SU-DHL-6 (cell line): ENCODE results near the gene PTPN1.

ENCODE experiments used
- EZH2phosphoT487 ChIP-seq: fragments of 200-600 bp; sonication (generic), shearing (Covaris generic); conservative IDR thresholded peaks from 2 replicates; pipeline ENCODE4 v1.6.1; 2018; ENCODE audit warnings: mild to moderate bottlenecking, antibody characterized with exemption, low read length, moderate library complexity, mixed read lengths
- TF ChIP-seq, protein P1 (sequence below): fragments of 200-600 bp; sonication (generic); IDR thresholded peaks from one replicate; pipeline ENCODE4 v1.5.1; 2017; ENCODE audit warnings: antibody characterized with exemption, mild to moderate bottlenecking, low read length, moderate library complexity; ENCODE audit not compliant: insufficient read depth, poor library complexity, severe bottlenecking

DNA sequence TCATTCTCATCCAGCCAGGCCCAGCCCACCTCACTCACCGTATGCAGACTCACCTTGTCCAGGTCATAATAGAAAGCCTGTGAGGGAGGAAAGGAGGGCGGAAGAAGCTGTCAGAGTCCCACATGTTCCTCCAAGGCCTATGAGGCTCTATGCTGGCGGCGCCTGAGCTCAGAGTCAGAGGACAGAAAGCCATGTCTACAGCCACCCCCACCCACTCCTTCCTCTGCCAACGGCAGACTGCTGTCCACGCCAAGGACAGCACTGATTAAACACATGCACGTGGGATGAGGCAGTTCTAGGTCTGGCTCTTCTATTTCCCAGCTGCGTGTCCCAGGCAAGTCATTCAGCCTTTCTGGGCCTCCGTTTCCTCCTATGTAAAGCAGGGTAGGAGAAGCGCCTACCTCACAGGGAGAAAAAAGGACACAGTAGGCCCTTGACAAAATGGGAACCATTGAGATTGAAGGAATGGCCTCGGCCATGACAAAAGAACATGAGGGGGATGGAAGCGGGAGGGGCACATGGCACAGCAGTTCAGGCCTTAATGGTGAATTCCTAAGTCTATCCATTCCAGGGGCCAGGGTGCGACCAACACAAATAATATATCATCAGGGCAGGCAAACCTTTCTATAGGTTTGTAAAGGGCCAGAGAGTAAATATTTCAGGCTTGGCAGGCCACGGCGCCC is 101.1 kb downstream of the PTPN1 start:
- TF ChIP-seq, protein P1, sequence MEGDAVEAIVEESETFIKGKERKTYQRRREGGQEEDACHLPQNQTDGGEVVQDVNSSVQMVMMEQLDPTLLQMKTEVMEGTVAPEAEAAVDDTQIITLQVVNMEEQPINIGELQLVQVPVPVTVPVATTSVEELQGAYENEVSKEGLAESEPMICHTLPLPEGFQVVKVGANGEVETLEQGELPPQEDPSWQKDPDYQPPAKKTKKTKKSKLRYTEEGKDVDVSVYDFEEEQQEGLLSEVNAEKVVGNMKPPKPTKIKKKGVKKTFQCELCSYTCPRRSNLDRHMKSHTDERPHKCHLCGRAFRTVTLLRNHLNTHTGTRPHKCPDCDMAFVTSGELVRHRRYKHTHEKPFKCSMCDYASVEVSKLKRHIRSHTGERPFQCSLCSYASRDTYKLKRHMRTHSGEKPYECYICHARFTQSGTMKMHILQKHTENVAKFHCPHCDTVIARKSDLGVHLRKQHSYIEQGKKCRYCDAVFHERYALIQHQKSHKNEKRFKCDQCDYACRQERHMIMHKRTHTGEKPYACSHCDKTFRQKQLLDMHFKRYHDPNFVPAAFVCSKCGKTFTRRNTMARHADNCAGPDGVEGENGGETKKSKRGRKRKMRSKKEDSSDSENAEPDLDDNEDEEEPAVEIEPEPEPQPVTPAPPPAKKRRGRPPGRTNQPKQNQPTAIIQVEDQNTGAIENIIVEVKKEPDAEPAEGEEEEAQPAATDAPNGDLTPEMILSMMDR = no peak
- no peak for TF ChIP-seq EZH2phosphoT487
